Measurements from ENCODE around the gene FKBP6. TPM values are rescaled to one million over a fixed set of nuclear protein-coding genes. Genes with fewer than 3 reads are reported as not detected.

Gene FKBP6
- total and polyA plus RNA-seq, 9 of the 15 experiments (the other 6 are each of a cell fraction or from before 2014, with no cell fraction given), result not detected

- no peak for TF ChIP-seq POLR3G (IDR thresholded peaks at IDR 0.05; ENCODE audit: extremely low read depth, insufficient read length, insufficient replicate concordance)
Measured at GRCh38 chr7:73356159-73356558, 28.2 kb downstream of the FKBP6 start (continued).

GRCh38 chr7:73358590-73359275, 30.8 kb downstream of the FKBP6 start:
- in situ Hi-C loops (cut with MboI) (no loop called here), intact Hi-C loops (cut with micrococcal nuclease) (no loop called here)
- Histone ChIP-seq H3K4me1 (replicated peaks in 1 of 2; ENCODE audit: control insufficient read depth in 2 of 2, insufficient read depth in 2 of 2, low read length in 2 of 2) (peaks cover 0 to 22% of the 10 kb centered on the region in 2 experiments; a peak in 4 of 5 replicates), H3K9me1 (ENCODE audit: control insufficient read depth, insufficient read depth, low read length) (no peaks in the 10 kb centered on the region), H3K79me2 (ENCODE audit: control insufficient read depth, insufficient read depth, low read length) (no peaks in the 10 kb centered on the region), H3K4me3 (no peak overlapping the region), H3K4me2 (ENCODE audit: insufficient read depth, low read length) (no peak overlapping the region), H3K9ac (ENCODE audit: insufficient read depth in 1 of 2, low read depth in 2 of 2, low read length in 2 of 2) (peak overlapping the region in 1 of 2 experiments; percentile 56; a peak in 1 of 4 replicates), H3K9me3 (replicated peaks; ENCODE audit: control insufficient read depth, insufficient read depth, low read depth, low read length) (peaks cover 2% of the 10 kb centered on the region; the same call in 1 of the 2 replicates), H3K36me3 (ENCODE audit: control insufficient read depth, insufficient read depth, low read length) (no peaks in the 10 kb centered on the region), H2AFZ (ENCODE audit: low read depth, low read length) (no peak overlapping the region), H3K27ac (ENCODE audit: extremely low read depth, low read depth, low read length) (no peak overlapping the region), H4K20me1 (replicated peaks; ENCODE audit: control insufficient read depth, insufficient read depth, low read length) (0 out of 2 replicates have a peak, but pooled peaks cover 9% of the 10 kb centered on the region), H3K27me3 (ENCODE audit: control insufficient read depth in 2 of 2, insufficient read depth in 2 of 2, low read length in 2 of 2) (peaks cover 52 to 73% of the 10 kb centered on the region in 2 experiments)
- CTCF ChIA-PET (ENCODE audit: low intra/inter-chr PET ratio), result no interaction called here
- FAIRE-seq (no peak), DNase-seq (ENCODE audit: extremely low read depth in 1 of 4, low spot score in 3 of 4) (no peak), ATAC-seq (no peak)
- WGBS (ENCODE audit: insufficient coverage, low coverage, missing lambda C conversion rate), result 6% methylated on average over 14 of the region's 21 CpGs
- no peak for TF ChIP-seq ZNF282 (CRISPR knock-in tag; IDR thresholded peaks at IDR 0.05)
- TF ChIP-seq CBFA2T3 (IDR thresholded peaks at IDR 0.05), result 0 out of 2 replicates have a peak, but pooled peaks have one; percentile 1
- 0 out of 2 replicates have a peak, but pooled peaks have one; percentile 5 for TF ChIP-seq LEF1 (IDR thresholded peaks at IDR 0.05)
- POLR2A ChIA-PET, result interaction anchor here (0.8 to 2.4 kb wide), 3 partner anchors 12 to 251 kb away, joined by 3 to 14 read pairs (median 3); no protein-coding TSS in a partner anchor
- no TSS peak for BruUV-seq (replicated peaks)
